GM12878 (cell line): ENCODE data around the gene COQ10B. TPM values are rescaled to one million over a fixed set of nuclear protein-coding genes. Genes with fewer than 3 reads are reported as not detected.

Experiments
- ATF2 ChIP-seq: IDR thresholded peaks from 2 replicates; pipeline ENCODE4 v1.6.1; 2012; ENCODE audit warnings: low read length, inconsistent platforms
- BCL3 ChIP-seq: IDR thresholded peaks from 2 replicates; pipeline ENCODE4 v1.6.1; 2011; ENCODE audit warnings: borderline replicate concordance, low read depth, mild to moderate bottlenecking, moderate library complexity, low read length; ENCODE audit not compliant: insufficient read depth, poor library complexity, severe bottlenecking
- CEBPB ChIP-seq, 2 experiments: fragments of 150-350 bp in 1 of 2; IDR thresholded peaks; 2 replicates each; pipeline ENCODE4 v1.6.1; 2012 to 2014; ENCODE audit warnings: low read depth in 2 of 2, low read length in 2 of 2, borderline replicate concordance in 1 of 2, inconsistent platforms in 1 of 2
- CREM ChIP-seq: IDR thresholded peaks from 2 replicates; pipeline ENCODE4 v1.6.1; 2014; ENCODE audit warnings: antibody characterized with exemption, low read depth
- HDAC2 ChIP-seq: fragments of 200-600 bp; sonication (generic); IDR thresholded peaks from 2 replicates; pipeline ENCODE4 v1.6.1; 2017
- HDGF ChIP-seq: fragments of 450-650 bp; IDR thresholded peaks from 2 replicates; pipeline ENCODE4 v1.6.1; 2016; ENCODE audit warnings: antibody characterized with exemption
- IRF3 ChIP-seq: fragments of 450-650 bp; IDR thresholded peaks from 2 replicates; pipeline ENCODE4 v1.6.1; 2014; ENCODE audit warnings: mild to moderate bottlenecking
- IRF4 ChIP-seq: IDR thresholded peaks from 2 replicates; pipeline ENCODE4 v1.6.1; 2011; ENCODE audit warnings: low read depth, low read length
- KLF5 ChIP-seq: fragments of 450-650 bp; IDR thresholded peaks from 2 replicates; pipeline ENCODE4 v1.6.1; 2014; ENCODE audit warnings: mild to moderate bottlenecking; ENCODE audit not compliant: partially characterized antibody
- MTA2 ChIP-seq: fragments of 450-650 bp; IDR thresholded peaks from 2 replicates; pipeline ENCODE4 v1.6.1; 2016; ENCODE audit warnings: low read depth, mild to moderate bottlenecking, moderate library complexity
- NFYA ChIP-seq: IDR thresholded peaks from 2 replicates; pipeline ENCODE4 v1.6.1; 2011; ENCODE audit warnings: low read depth, mild to moderate bottlenecking, low read length, improper control_type of control experiment, borderline replicate concordance
- PAX8 ChIP-seq: fragments of 450-650 bp; IDR thresholded peaks from 2 replicates; pipeline ENCODE4 v1.6.1; 2017; ENCODE audit warnings: mild to moderate bottlenecking, moderate library complexity
- RAD21 ChIP-seq: IDR thresholded peaks from 2 replicates; pipeline ENCODE4 v1.6.1; 2011; ENCODE audit warnings: mild to moderate bottlenecking, low read depth, low read length, moderate library complexity; ENCODE audit not compliant: insufficient read depth
- RELB ChIP-seq: fragments of 450-650 bp; IDR thresholded peaks from 2 replicates; pipeline ENCODE4 v1.6.1; 2017; ENCODE audit warnings: low read depth, mild to moderate bottlenecking, moderate library complexity
- SMARCA5 ChIP-seq: fragments of 450-650 bp; IDR thresholded peaks from 2 replicates; pipeline ENCODE4 v1.6.1; 2017; ENCODE audit warnings: mild to moderate bottlenecking
- TBL1XR1 ChIP-seq: IDR thresholded peaks from 2 replicates; pipeline ENCODE4 v1.6.1; 2012; ENCODE audit warnings: low read depth, low read length, improper control_type of control experiment
- USF1 ChIP-seq: IDR thresholded peaks from 2 replicates; pipeline ENCODE4 v1.6.1; 2011; ENCODE audit warnings: borderline replicate concordance, low read depth, mild to moderate bottlenecking, moderate library complexity, mixed read lengths, low read length; ENCODE audit not compliant: insufficient read depth; ENCODE audit errors: extremely low read length
- YY1 ChIP-seq: IDR thresholded peaks from 2 replicates; pipeline ENCODE4 v1.6.1; 2011; ENCODE audit warnings: low read depth, mild to moderate bottlenecking, low read length
- ZNF592 ChIP-seq: fragments of 450-650 bp; IDR thresholded peaks from 2 replicates; pipeline ENCODE4 v1.6.1; 2017; ENCODE audit warnings: mild to moderate bottlenecking, moderate library complexity
- polyA plus RNA-seq, 11 experiments: library from polyadenylated mRNA; depleted of rRNA in 4 of 11; unstranded in 6 of 11; stranded (reverse) in 5 of 11; fragments of >200 nt; fragmentation: Nextera tagmentation in 4 of 11; fragmentation: Illumina TruSeq in 1 of 11; extraction: Ambion mirVana in 4 of 11; extraction: Trizol in 1 of 11; gene quantifications; 1 replicate in 1 of 11; 2 replicates in 10 of 11; pipeline versions ENCODE4 v1.2.1 to v1.2.3, GENCODE V29; 2011 to 2016; ENCODE audit warnings: inconsistent platforms in 2 of 11, missing spikeins in 2 of 11, low read depth in 1 of 11
- total RNA-seq, 4 experiments: library from RNA; depleted of rRNA in 3 of 4; stranded (reverse); fragments of >200 nt in 3 of 4; fragmentation: Illumina TruSeq in 1 of 4; extraction: Trizol in 1 of 4; gene quantifications; 2 replicates each; pipeline versions ENCODE4 v1.2.1 to v1.2.3, GENCODE V29; 2013 to 2021

Gene COQ10B
- total and polyA plus RNA-seq, 10 of the 15 experiments (the other 5 are each of a cell fraction or from before 2014, with no cell fraction given) = 3.6 to 23.2 (median 13.2) TPM

- peak; percentile 10 for TF ChIP-seq BCL3
- no peak for TF ChIP-seq MTA2
- peak; percentile 95 for TF ChIP-seq HDGF
- no peak for TF ChIP-seq PAX8
- TF ChIP-seq CEBPB (IDR thresholded peaks at IDR 0.05; ENCODE audit: borderline replicate concordance in 1 of 2, low read depth in 2 of 2, low read length in 2 of 2) = 0 out of 4 replicates have a peak, but pooled peaks of 1 of the 2 experiments have one; percentile 15
- no peak for TF ChIP-seq USF1
- peak; percentile 64 for TF ChIP-seq KLF5
- peak; percentile 49; the same call in 1 of the 2 replicates for TF ChIP-seq RELB
- TF ChIP-seq TBL1XR1 = peak; percentile 81; the same call in 1 of the 2 replicates
- TF ChIP-seq CREM = peak; percentile 80
- TF ChIP-seq YY1 = peak; percentile 95
- TF ChIP-seq HDAC2 = no peak
- TF ChIP-seq NFYA = no peak
- peak; percentile 49; the same call in 1 of the 2 replicates for TF ChIP-seq IRF3
- TF ChIP-seq ZNF592 = no peak
- TF ChIP-seq IRF4 = peak; percentile 81; the same call in 1 of the 2 replicates
- TF ChIP-seq SMARCA5 = peak; percentile 80; the same call in 1 of the 2 replicates
- TF ChIP-seq RAD21 = no peak
- TF ChIP-seq ATF2 = no peak
Observed at GRCh38 chr2:197515739-197516392, 62.5 kb downstream of the COQ10B start, which contains the start of gene MOB4 (continued).
